ENCODE results near the gene PIGH. TPM values are rescaled to one million over a fixed set of nuclear protein-coding genes. Genes with fewer than 3 reads are reported as not detected.

Gene PIGH, protein sequence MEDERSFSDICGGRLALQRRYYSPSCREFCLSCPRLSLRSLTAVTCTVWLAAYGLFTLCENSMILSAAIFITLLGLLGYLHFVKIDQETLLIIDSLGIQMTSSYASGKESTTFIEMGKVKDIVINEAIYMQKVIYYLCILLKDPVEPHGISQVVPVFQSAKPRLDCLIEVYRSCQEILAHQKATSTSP
- total RNA-seq, result 14.5 and 21.8 TPM in 2 replicates

DNA sequence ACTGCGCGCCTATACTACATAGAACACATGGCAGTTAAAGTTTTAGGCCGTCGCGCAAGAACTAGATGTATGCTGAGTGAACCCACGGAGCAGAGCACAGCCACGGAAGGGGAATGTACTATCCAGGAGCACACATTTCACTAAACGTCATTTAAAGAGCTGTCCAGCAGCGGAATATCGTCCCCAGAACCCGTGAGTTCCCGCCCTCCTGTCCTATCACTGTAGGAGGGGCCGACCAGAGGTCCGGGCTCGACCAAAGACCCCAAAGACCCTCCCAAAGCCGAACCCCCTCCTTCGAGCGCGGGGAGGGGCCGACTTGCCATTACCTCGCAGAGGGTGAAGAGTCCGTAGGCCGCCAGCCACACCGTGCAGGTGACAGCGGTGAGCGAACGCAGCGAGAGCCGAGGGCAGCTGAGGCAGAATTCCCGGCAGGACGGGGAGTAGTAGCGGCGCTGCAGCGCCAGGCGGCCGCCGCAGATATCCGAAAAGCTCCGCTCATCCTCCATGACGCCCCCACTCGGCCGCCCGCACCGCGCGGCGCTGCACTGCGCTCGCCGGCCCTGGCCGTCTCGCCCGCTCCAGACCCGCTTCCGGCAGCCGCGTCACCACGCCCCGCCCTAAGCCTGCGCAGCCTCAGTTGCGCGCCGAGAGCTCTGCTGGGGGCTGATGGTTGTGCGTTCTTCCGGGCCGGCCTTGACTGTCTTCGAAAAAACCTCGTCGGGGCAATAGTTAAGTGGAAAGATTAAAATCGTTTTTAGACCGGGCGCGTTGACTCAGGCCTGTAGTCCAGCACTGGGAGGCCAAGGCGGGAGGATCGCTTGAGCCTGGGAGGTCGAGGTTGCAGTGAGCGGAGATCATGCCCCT is at the start of gene PIGH:
Gene PIGH, minus strand, starts transcription at position 571 of the 864 bp plus-strand sequence. Its CDS starts 65 bp downstream, at position 506.
- Mint-ChIP-seq H3K9me3 (no peaks in the 10 kb centered on the region), H3K27me3 (ENCODE audit: low read depth) (peaks cover 9% of the 10 kb centered on the region), H3K27ac (peak within 1 kb of the TSS; percentile 91), H3K4me3 (ENCODE audit: low read depth) (peak within 1 kb of the TSS; percentile 92), H3K4me1 (ENCODE audit: low read depth) (peaks cover 16% of the 10 kb centered on the region), H3K36me3 (ENCODE audit: low read depth) (peaks cover 12% of the 10 kb centered on the region)
- DNase-seq (ENCODE audit: low spot score), result peak; percentile 92
- intact Hi-C loops (cut with micrococcal nuclease), result loop anchor here (1.0 to 5.0 kb wide), 2 partner anchors 19 to 217 kb away; partner anchors contain the start of genes ARG2, RAD51B and ZFYVE26

DNA sequence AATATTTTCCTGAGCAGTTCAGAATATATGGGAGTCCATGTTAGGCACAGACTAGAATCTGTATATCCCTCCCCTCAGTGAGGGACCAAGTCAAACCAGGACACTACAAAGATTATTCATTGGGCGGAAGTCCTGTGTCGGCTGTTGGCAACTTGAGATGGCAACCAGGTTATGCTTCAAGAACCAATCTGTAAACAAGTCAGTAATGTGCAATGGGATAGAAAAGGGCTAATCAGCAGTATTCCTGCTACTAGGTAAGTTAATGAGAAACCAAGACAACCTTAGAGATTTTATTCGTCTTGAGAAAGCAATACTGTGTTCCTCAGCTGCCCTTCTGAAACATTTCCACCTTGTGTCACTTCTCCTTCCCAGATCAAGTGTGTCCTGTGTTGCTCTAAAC is 46.1 kb upstream of the PIGH start:
- no peaks in the 10 kb centered on the region for H3K27me3 Mint-ChIP-seq (ENCODE audit: low read depth)
- peaks cover 69% of the 10 kb centered on the region for H3K36me3 Mint-ChIP-seq (ENCODE audit: low read depth)
- H3K4me1 Mint-ChIP-seq (ENCODE audit: low read depth), result peaks cover 36% of the 10 kb centered on the region
- H3K9me3 Mint-ChIP-seq, result no peaks in the 10 kb centered on the region
- H3K4me3 Mint-ChIP-seq (ENCODE audit: low read depth), result no peak overlapping the region
- no peak for DNase-seq (ENCODE audit: low spot score)
- H3K27ac Mint-ChIP-seq, result no peak overlapping the region
- intact Hi-C loops (cut with micrococcal nuclease), result no loop called here

DNA sequence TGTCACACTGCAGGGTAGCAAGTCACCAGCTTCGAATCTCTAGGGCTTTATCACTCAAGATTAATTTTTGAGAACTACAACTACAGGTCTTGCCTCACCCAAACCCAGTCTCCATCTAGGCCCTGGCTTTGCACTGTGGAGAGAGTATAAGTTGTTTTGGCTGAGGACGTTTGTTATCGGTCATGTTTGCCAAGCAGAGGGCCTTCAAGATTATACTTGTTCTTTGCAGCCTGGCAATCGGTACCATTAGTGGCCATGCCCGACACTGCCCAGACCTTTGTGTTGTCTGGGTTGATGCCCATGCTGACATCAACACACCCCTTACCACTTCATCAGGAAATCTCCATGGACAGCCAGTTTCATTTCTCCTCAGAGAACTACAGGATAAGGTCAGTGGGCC is 45.3 kb upstream of the PIGH start:
- H3K36me3 Mint-ChIP-seq (ENCODE audit: low read depth), result peaks cover 64% of the 10 kb centered on the region
- DNase-seq (ENCODE audit: low spot score), result no peak
- no peak overlapping the region for H3K4me3 Mint-ChIP-seq (ENCODE audit: low read depth)
- peaks cover 35% of the 10 kb centered on the region for H3K4me1 Mint-ChIP-seq (ENCODE audit: low read depth)
- intact Hi-C loops (cut with micrococcal nuclease), result loop anchor here (2.0 kb wide), 1 partner anchor 21 kb away; no protein-coding TSS in a partner anchor
- H3K27me3 Mint-ChIP-seq (ENCODE audit: low read depth), result no peaks in the 10 kb centered on the region
- no peak overlapping the region for H3K27ac Mint-ChIP-seq
- H3K9me3 Mint-ChIP-seq, result no peaks in the 10 kb centered on the region

DNA sequence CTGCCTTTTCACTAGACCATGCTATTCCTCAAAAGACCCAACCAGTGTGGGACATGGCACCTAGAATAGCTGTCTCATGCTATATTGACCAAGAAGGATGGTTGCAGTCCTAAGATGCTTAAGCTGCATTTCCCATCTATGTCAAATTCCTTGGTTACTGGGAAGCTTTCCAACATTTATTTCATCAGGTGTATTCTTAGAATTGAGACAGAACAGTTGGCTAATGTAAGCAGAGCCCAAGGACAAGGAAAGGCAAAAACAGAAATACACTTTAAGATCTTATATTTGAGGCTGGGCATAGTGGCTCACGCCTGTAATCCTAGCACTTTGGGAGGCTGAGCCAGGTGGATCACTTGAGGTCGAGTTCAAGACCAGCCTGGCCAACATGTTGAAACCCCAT is 44.4 kb upstream of the PIGH start:
- Mint-ChIP-seq H3K4me1 (ENCODE audit: low read depth) (peaks cover 35% of the 10 kb centered on the region), H3K9me3 (no peaks in the 10 kb centered on the region), H3K27me3 (ENCODE audit: low read depth) (no peaks in the 10 kb centered on the region), H3K4me3 (ENCODE audit: low read depth) (no peak overlapping the region), H3K36me3 (ENCODE audit: low read depth) (peaks cover 59% of the 10 kb centered on the region), H3K27ac (no peak overlapping the region)
- intact Hi-C loops (cut with micrococcal nuclease), result loop anchor here (2.0 kb wide), 1 partner anchor 22 kb away; no protein-coding TSS in a partner anchor
- DNase-seq (ENCODE audit: low spot score), result no peak

- no peaks in the 10 kb centered on the region for H3K27me3 Mint-ChIP-seq (ENCODE audit: low read depth)
These were observed 43.6 kb upstream of the PIGH start for GRCh38 chr14:67643713-67644112.

GRCh38 chr14:67641902-67642749 is 42.1 kb upstream of the PIGH start:
- peak overlapping the region; percentile 70 for H3K4me3 Mint-ChIP-seq (ENCODE audit: low read depth)
- H3K36me3 Mint-ChIP-seq (ENCODE audit: low read depth), result peaks cover 40% of the 10 kb centered on the region
- intact Hi-C loops (cut with micrococcal nuclease), result loop anchor here (1.0 to 2.0 kb wide), 2 partner anchors 23 to 38 kb away; partner anchors contain the start of gene ARG2
- H3K27ac Mint-ChIP-seq, result peak overlapping the region; percentile 94
- H3K9me3 Mint-ChIP-seq, result no peaks in the 10 kb centered on the region
- DNase-seq (ENCODE audit: low spot score), result peak; percentile 17
- H3K27me3 Mint-ChIP-seq (ENCODE audit: low read depth), result no peaks in the 10 kb centered on the region
- peaks cover 32% of the 10 kb centered on the region for H3K4me1 Mint-ChIP-seq (ENCODE audit: low read depth)

More at GRCh38 chr14:67643713-67644112, 43.6 kb upstream of the PIGH start:
- H3K9me3 Mint-ChIP-seq, result no peaks in the 10 kb centered on the region
- peaks cover 53% of the 10 kb centered on the region for H3K36me3 Mint-ChIP-seq (ENCODE audit: low read depth)
- intact Hi-C loops (cut with micrococcal nuclease), result loop anchor here (2.0 kb wide), 2 partner anchors 23 to 25 kb away; partner anchors contain the start of gene ARG2
- H3K27ac Mint-ChIP-seq, result peak overlapping the region; percentile 55
- DNase-seq (ENCODE audit: low spot score), result no peak
- peak overlapping the region; percentile 61 for H3K4me3 Mint-ChIP-seq (ENCODE audit: low read depth)
- H3K4me1 Mint-ChIP-seq (ENCODE audit: low read depth), result peaks cover 35% of the 10 kb centered on the region

- Mint-ChIP-seq H3K4me3 (ENCODE audit: low read depth) (no peak overlapping the region), H3K9me3 (no peaks in the 10 kb centered on the region), H3K27me3 (ENCODE audit: low read depth) (no peaks in the 10 kb centered on the region), H3K27ac (peak overlapping the region; percentile 94), H3K36me3 (ENCODE audit: low read depth) (peaks cover 35% of the 10 kb centered on the region), H3K4me1 (ENCODE audit: low read depth) (peaks cover 34% of the 10 kb centered on the region)
- intact Hi-C loops (cut with micrococcal nuclease), result no loop called here
- DNase-seq (ENCODE audit: low spot score), result no peak
These were observed 41.4 kb upstream of the PIGH start for GRCh38 chr14:67641480-67641879.

- Mint-ChIP-seq H3K9me3 (no peaks in the 10 kb centered on the region), H3K27me3 (ENCODE audit: low read depth) (no peaks in the 10 kb centered on the region), H3K4me3 (ENCODE audit: low read depth) (no peak overlapping the region), H3K27ac (no peak overlapping the region), H3K4me1 (ENCODE audit: low read depth) (peaks cover 27% of the 10 kb centered on the region), H3K36me3 (ENCODE audit: low read depth) (peaks cover 17% of the 10 kb centered on the region)
- intact Hi-C loops (cut with micrococcal nuclease), result no loop called here
- DNase-seq (ENCODE audit: low spot score), result no peak
These were observed 38.6 kb upstream of the PIGH start for GRCh38 chr14:67638642-67639041.

DNA sequence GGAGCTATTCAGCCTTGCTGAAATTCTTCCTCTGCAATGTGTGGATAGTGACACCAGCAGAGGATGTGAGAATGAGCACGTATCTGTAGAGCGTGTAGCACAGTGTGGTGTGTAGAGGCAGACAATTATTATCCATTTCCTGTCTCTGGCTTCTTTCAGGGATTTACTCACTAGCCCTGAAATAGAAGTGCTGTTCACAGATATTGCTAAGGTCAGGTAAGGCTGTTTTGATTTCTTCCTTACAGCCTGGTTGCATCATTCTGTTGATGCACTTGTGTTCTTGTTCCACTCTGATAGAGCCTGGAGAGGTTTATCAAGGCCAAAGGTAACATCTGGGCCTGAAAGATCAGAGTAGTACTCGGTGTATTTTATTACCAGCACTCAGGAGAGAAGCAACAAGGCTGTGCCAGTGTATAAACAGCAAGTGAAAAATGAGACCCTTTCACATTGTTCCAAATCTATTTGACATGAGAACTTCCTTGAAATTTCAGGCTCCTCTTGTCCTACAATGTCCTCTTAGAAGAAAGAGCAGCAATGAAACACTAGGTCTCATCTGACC is 36.4 kb upstream of the PIGH start:
- H3K27ac Mint-ChIP-seq, result no peak overlapping the region
- peaks cover 11% of the 10 kb centered on the region for H3K36me3 Mint-ChIP-seq (ENCODE audit: low read depth)
- intact Hi-C loops (cut with micrococcal nuclease), result no loop called here
- no peaks in the 10 kb centered on the region for H3K9me3 Mint-ChIP-seq
- no peaks in the 10 kb centered on the region for H3K27me3 Mint-ChIP-seq (ENCODE audit: low read depth)
- no peak for DNase-seq (ENCODE audit: low spot score)
- no peak overlapping the region for H3K4me3 Mint-ChIP-seq (ENCODE audit: low read depth)
- H3K4me1 Mint-ChIP-seq (ENCODE audit: low read depth), result peaks cover 13% of the 10 kb centered on the region

DNA sequence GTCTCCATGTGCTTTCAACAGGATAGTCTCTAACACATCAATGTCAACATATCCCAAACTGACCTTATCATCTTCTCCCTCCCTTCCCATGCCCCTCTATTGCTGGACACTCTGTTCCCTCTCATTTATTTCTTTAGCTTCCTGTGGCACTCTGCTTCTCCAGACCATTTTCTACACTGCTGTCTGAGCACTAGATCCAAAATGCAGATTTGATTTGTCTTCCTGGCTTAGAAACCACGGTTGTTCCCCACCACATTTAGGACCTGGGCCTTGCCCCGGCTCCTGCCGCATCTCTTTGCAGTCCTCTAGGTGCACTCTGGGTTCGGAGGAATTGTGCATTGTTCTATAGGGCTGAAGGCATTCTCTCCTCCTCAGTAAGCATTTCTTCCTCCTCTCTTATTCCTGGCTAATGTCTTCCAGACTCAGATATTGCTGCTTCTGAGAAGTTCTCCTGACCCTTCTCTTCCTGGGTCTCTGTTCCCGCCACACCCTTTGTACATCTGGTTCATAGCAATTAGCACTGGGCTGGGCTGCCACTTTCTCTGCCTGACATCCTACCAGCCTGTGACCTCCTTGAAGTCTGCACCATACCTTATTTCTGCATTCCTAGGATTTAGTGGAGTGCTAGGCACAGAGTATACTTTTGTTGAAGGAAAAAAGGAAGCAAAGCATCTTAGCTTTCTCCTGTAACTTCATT is 33.5 kb upstream of the PIGH start:
- Mint-ChIP-seq H3K27ac (no peak overlapping the region), H3K36me3 (ENCODE audit: low read depth) (peaks cover 12% of the 10 kb centered on the region), H3K9me3 (no peaks in the 10 kb centered on the region), H3K27me3 (ENCODE audit: low read depth) (peaks cover 5% of the 10 kb centered on the region), H3K4me3 (ENCODE audit: low read depth) (no peak overlapping the region), H3K4me1 (ENCODE audit: low read depth) (peaks cover 16% of the 10 kb centered on the region)
- intact Hi-C loops (cut with micrococcal nuclease), result no loop called here
- no peak for DNase-seq (ENCODE audit: low spot score)

DNA sequence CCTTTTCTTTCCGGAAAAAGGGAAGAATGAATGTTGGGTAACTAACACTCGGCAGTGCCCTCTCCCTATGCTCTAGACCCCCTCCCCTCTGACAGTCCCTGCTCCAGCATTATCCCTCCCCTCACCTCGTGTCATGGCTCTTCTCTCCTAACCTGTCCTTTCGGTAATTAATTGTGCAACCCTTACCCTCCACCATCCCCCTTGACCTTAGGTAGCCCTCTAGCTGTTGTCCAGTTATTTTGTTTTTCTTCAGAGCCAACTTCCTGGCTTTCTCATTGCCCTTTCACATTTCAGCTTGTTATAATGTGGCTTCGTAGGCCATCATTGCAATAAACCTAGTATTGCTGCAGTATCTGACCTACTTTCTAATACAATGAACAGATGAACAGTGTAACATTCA is 30.9 kb upstream of the PIGH start:
- no peaks in the 10 kb centered on the region for H3K9me3 Mint-ChIP-seq
- peaks cover 11% of the 10 kb centered on the region for H3K27me3 Mint-ChIP-seq (ENCODE audit: low read depth)
- no peak for DNase-seq (ENCODE audit: low spot score)
- peaks cover 12% of the 10 kb centered on the region for H3K36me3 Mint-ChIP-seq (ENCODE audit: low read depth)
- intact Hi-C loops (cut with micrococcal nuclease), result no loop called here
- peaks cover 9% of the 10 kb centered on the region for H3K4me1 Mint-ChIP-seq (ENCODE audit: low read depth)
- no peak overlapping the region for H3K27ac Mint-ChIP-seq
- H3K4me3 Mint-ChIP-seq (ENCODE audit: low read depth), result no peak overlapping the region

DNA sequence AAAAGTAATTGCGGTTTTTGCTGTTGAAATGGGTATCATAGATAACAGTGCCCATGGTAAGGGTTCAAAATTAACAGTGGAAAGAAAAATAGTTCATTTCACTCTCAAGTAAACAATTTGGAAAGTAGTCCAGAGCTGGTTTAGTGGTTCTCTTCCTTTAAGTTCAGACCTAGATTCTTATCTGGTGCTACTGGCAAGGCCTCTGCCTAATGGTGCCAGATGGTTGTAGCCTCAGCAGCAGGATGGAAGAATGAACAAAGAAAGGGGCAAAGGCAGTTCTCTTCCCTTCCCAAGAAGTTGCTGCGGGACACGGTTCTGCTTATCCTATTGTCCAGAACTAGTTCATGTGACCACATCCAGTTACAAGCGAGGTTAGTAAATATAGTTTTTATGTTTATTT is 30.1 kb upstream of the PIGH start:
- no peak for DNase-seq (ENCODE audit: low spot score)
- peaks cover 12% of the 10 kb centered on the region for H3K36me3 Mint-ChIP-seq (ENCODE audit: low read depth)
- H3K4me1 Mint-ChIP-seq (ENCODE audit: low read depth), result peaks cover 10% of the 10 kb centered on the region
- H3K4me3 Mint-ChIP-seq (ENCODE audit: low read depth), result no peak overlapping the region
- intact Hi-C loops (cut with micrococcal nuclease), result no loop called here
- peaks cover 11% of the 10 kb centered on the region for H3K27me3 Mint-ChIP-seq (ENCODE audit: low read depth)
- no peaks in the 10 kb centered on the region for H3K9me3 Mint-ChIP-seq
- H3K27ac Mint-ChIP-seq, result no peak overlapping the region

Data from activated T-helper 2 cell treated with anti-CD3 and anti-CD28 coated beads, Interferon-gamma antibody, Interleukin-2, Interleukin-4, amounts not matched to agents 10 μg/mL and 5 μg/mL and 100 μg/mL, durations not matched to agents 14 hours and 24 hours and 36 hours (primary cell).